ENCODE data around the gene DNAH6.

DNA sequence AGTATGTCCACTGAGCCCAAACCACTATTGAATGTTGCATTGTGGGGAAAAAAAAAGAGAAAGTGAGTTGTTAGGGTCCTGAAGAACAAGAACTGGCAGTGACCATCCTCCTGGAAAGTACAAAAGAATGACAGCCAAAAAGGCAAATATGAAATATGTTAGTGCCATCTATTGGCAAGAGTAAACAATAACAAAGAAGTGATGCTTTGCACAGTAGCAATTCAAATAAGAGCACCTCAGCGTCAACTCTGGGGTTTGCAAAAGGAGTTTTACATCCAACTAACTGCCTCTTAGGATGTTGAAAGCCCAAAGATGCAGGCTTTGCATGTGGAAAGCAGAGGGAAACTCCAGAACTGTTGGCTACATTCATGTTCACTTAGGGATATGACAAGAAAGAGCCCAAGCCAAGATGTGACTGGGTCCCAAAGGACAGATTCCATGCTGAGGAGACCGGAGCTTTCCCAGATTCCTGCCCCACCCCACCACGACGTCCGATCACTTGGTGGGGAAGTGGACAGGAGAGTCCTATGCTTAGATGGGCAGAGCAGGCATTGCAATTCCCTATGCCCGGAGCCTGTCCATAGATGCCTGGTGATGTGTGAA lies 349.0 kb downstream of the DNAH6 start:
- TF ChIP-seq MYBL2 (CRISPR knock-in tag; IDR thresholded peaks at IDR 0.05) (no peak), SP1 (CRISPR knock-in tag; conservative IDR thresholded peaks at IDR 0.05) (no peak), CTCF (IDR thresholded peaks at IDR 0.05) (no peak), NFE2L1 (CRISPR knock-in tag; IDR thresholded peaks at IDR 0.05) (no peak), ATF3 (CRISPR knock-in tag; conservative IDR thresholded peaks at IDR 0.05) (no peak), JUN (CRISPR knock-in tag; IDR thresholded peaks at IDR 0.05) (no peak), CREB1 (CRISPR knock-in tag; IDR thresholded peaks at IDR 0.05) (no peak), NFYB (CRISPR knock-in tag; conservative IDR thresholded peaks at IDR 0.05; ENCODE audit: low read depth) (no peak)
- TF ChIP-seq, protein P1, sequence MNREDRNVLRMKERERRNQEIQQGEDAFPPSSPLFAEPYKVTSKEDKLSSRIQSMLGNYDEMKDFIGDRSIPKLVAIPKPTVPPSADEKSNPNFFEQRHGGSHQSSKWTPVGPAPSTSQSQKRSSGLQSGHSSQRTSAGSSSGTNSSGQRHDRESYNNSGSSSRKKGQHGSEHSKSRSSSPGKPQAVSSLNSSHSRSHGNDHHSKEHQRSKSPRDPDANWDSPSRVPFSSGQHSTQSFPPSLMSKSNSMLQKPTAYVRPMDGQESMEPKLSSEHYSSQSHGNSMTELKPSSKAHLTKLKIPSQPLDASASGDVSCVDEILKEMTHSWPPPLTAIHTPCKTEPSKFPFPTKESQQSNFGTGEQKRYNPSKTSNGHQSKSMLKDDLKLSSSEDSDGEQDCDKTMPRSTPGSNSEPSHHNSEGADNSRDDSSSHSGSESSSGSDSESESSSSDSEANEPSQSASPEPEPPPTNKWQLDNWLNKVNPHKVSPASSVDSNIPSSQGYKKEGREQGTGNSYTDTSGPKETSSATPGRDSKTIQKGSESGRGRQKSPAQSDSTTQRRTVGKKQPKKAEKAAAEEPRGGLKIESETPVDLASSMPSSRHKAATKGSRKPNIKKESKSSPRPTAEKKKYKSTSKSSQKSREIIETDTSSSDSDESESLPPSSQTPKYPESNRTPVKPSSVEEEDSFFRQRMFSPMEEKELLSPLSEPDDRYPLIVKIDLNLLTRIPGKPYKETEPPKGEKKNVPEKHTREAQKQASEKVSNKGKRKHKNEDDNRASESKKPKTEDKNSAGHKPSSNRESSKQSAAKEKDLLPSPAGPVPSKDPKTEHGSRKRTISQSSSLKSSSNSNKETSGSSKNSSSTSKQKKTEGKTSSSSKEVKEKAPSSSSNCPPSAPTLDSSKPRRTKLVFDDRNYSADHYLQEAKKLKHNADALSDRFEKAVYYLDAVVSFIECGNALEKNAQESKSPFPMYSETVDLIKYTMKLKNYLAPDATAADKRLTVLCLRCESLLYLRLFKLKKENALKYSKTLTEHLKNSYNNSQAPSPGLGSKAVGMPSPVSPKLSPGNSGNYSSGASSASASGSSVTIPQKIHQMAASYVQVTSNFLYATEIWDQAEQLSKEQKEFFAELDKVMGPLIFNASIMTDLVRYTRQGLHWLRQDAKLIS (CRISPR knock-in tag; IDR thresholded peaks at IDR 0.05; ENCODE audit: borderline replicate concordance) = no peak

Measured in WTC11 (cell line).